Common myeloid progenitor, CD34-positive (primary cell): ENCODE results near the gene MUC4.
"Not testable (repeated sequence)": the region's sequence is repeated elsewhere in the genome, so short reads cannot be mapped to it uniquely, and the experiment has no call there.

Source experiments
- CTCF ChIA-PET: fragments of 350-600 bp; sonication (Branson Sonifier 250); formaldehyde crosslinking; loops from one replicate; lab custom pipeline; 2021; ENCODE audit warnings: antibody characterized with exemption; lab: Charles Lee
- POLR2A ChIA-PET: fragments of 350-600 bp; sonication (Branson Sonifier 250); formaldehyde crosslinking; loops from one replicate; lab custom pipeline; 2021; ENCODE audit warnings: antibody characterized with exemption; lab: Charles Lee
- DNase-seq, 3 donors: peaks; one replicate each; pipeline versions ENCODE4 v3.0.0 to v3.0.0-alpha.2; 2013
- H3K27ac ChIP-seq, 2 experiments: 1 replicate in 1 of 2; 2 replicates in 1 of 2; pipeline ENCODE4 v1.7.0; 2013; ENCODE audit warnings: inconsistent platforms in 2 of 2, low read length in 2 of 2, mild to moderate bottlenecking in 2 of 2, low read depth in 1 of 2, moderate library complexity in 1 of 2; ENCODE audit not compliant: severe bottlenecking in 2 of 2, insufficient read depth in 1 of 2, poor library complexity in 1 of 2
- H3K27me3 ChIP-seq, 5 experiments: replicated peaks in 2 of 5; 1 replicate in 3 of 5; 2 replicates in 2 of 5; pipeline versions ENCODE4 v1.6.1 to v1.7.0; 2013; ENCODE audit warnings: low read length in 4 of 5, mild to moderate bottlenecking in 2 of 5, moderate library complexity in 2 of 5, inconsistent platforms in 1 of 5; ENCODE audit not compliant: insufficient read depth in 5 of 5, control insufficient read depth in 4 of 5
- H3K36me3 ChIP-seq, 4 experiments: 1 replicate in 2 of 4; 2 replicates in 2 of 4; pipeline versions ENCODE4 v1.6.1 to v1.7.0; 2013; ENCODE audit warnings: low read length in 3 of 4, control low read depth in 1 of 4, mild to moderate bottlenecking in 1 of 4; ENCODE audit not compliant: control insufficient read depth in 4 of 4, insufficient read depth in 4 of 4
- H3K4me1 ChIP-seq, 4 experiments: 1 replicate in 3 of 4; 2 replicates in 1 of 4; pipeline versions ENCODE4 v1.6.1 to v1.7.1; 2013; ENCODE audit warnings: low read length in 3 of 4, mild to moderate bottlenecking in 3 of 4, control low read depth in 1 of 4, inconsistent platforms in 1 of 4, moderate library complexity in 1 of 4; ENCODE audit not compliant: control insufficient read depth in 4 of 4, insufficient read depth in 4 of 4; ENCODE audit errors: control extremely low read depth in 1 of 4
- H3K4me3 ChIP-seq, 7 experiments: 1 replicate in 4 of 7; 2 replicates in 3 of 7; pipeline versions ENCODE4 v1.5.1 to v1.7.0; 2013; ENCODE audit warnings: mild to moderate bottlenecking in 7 of 7, low read length in 6 of 7, moderate library complexity in 6 of 7, inconsistent platforms in 2 of 7, low read depth in 2 of 7, control low read depth in 1 of 7; ENCODE audit not compliant: insufficient read depth in 4 of 7, control insufficient read depth in 1 of 7; ENCODE audit errors: extremely low read depth in 1 of 7
- H3K9me3 ChIP-seq, 5 experiments: 1 replicate in 4 of 5; 2 replicates in 1 of 5; pipeline versions ENCODE4 v1.6.1 to v1.7.1; 2013; ENCODE audit warnings: low read length in 4 of 5, mild to moderate bottlenecking in 2 of 5, inconsistent platforms in 1 of 5, low read depth in 1 of 5, moderate library complexity in 1 of 5; ENCODE audit not compliant: control insufficient read depth in 4 of 5, insufficient read depth in 2 of 5; ENCODE audit errors: control extremely low read depth in 1 of 5
- WGBS: methylation state at CpG from one replicate; pipeline ENCODE4 v1.1.5; 2013; ENCODE audit not compliant: insufficient coverage; 5-methylcytosine and 5-hydroxymethylcytosine counted together

The MUC4 gene

GRCh38 chr3:195714380-195715011 is 97.2 kb downstream of the MUC4 start:
- ChIA-PET CTCF (interaction anchor here (1.1 kb wide), 1 partner anchor 10 kb away, joined by 3 read pairs; no protein-coding TSS in a partner anchor), POLR2A (no interaction called here)
- Histone ChIP-seq H3K27me3 (peaks cover 0 to 4% (median 0%) of the 10 kb centered on the region in 5 experiments), H3K36me3 (peaks cover 0 to 7% (median 2%) of the 10 kb centered on the region in 4 experiments), H3K4me3 (no peak overlapping the region), H3K4me1 (no peaks in the 10 kb centered on the region), H3K9me3 (no peaks in the 10 kb centered on the region), H3K27ac (no peak overlapping the region)
- DNase-seq = peak in 1 of 3 donors; percentile 31
- WGBS = 99% methylated on average over 5 of the region's 6 CpGs

- H3K9me3 ChIP-seq, CTCF ChIA-PET, H3K4me1 ChIP-seq, H3K36me3 ChIP-seq, POLR2A ChIA-PET, H3K4me3 ChIP-seq, H3K27me3 ChIP-seq, H3K27ac ChIP-seq: not testable (repeated sequence)
- 20% methylated on average over 1 of the region's 9 CpGs for WGBS
- peak in 1 of 3 donors; percentile 10 for DNase-seq
Measured at GRCh38 chr3:195713150-195713549, 98.6 kb downstream of the MUC4 start.

GRCh38 chr3:195712535-195712910 is 99.2 kb downstream of the MUC4 start:
- H3K4me1 ChIP-seq, H3K4me3 ChIP-seq, H3K27me3 ChIP-seq, CTCF ChIA-PET, H3K36me3 ChIP-seq, H3K27ac ChIP-seq, H3K9me3 ChIP-seq, POLR2A ChIA-PET: not testable (repeated sequence)
- peak in 2 of 3 donors; percentile 60 to 62 for DNase-seq
- 100% methylated on average over 5 of the region's 8 CpGs for WGBS

GRCh38 chr3:195711813-195712534 is 99.8 kb downstream of the MUC4 start:
- Histone ChIP-seq H3K36me3 (peaks cover 0 to 7% (median 2%) of the 10 kb centered on the region in 4 experiments), H3K9me3 (no peaks in the 10 kb centered on the region), H3K27me3 (no peaks in the 10 kb centered on the region), H3K27ac (no peak overlapping the region), H3K4me1 (no peaks in the 10 kb centered on the region), H3K4me3 (no peak overlapping the region)
- POLR2A ChIA-PET = no interaction called here
- peak in 2 of 3 donors; percentile 14 to 15 for DNase-seq
- 63% methylated on average over 7 of the region's 12 CpGs for WGBS
- CTCF ChIA-PET = no interaction called here

- H3K36me3 ChIP-seq, H3K4me3 ChIP-seq, DNase-seq, CTCF ChIA-PET, H3K4me1 ChIP-seq, POLR2A ChIA-PET, H3K27me3 ChIP-seq, H3K9me3 ChIP-seq, H3K27ac ChIP-seq: not testable (repeated sequence)
- WGBS = 100% methylated on average over 1 of the region's 2 CpGs
Measured at GRCh38 chr3:195711091-195711812, 100.5 kb downstream of the MUC4 start.

- CTCF ChIA-PET, POLR2A ChIA-PET: not testable (repeated sequence)
Measured at GRCh38 chr3:195710126-195710905, 101.4 kb downstream of the MUC4 start.

More at GRCh38 chr3:195710126-195710905, 101.4 kb downstream of the MUC4 start:
- not testable (repeated sequence) for H3K36me3 ChIP-seq, DNase-seq, H3K27ac ChIP-seq, H3K27me3 ChIP-seq, H3K4me1 ChIP-seq, H3K4me3 ChIP-seq, H3K9me3 ChIP-seq
- 65% methylated on average over 6 of the region's 6 CpGs for WGBS
